Osteocyte (in vitro differentiated cells): ENCODE results near the gene KCNH5. TPM values are rescaled to one million over a fixed set of nuclear protein-coding genes. Genes with fewer than 3 reads are reported as not detected.

Source experiments
- DNase-seq: peaks from one replicate; pipeline ENCODE4 v3.0.0; 2021; ENCODE audit warnings: mixed read lengths; ENCODE audit not compliant: unreplicated experiment; ENCODE audit errors: extremely low spot score
- H3K27ac Mint-ChIP-seq: one replicate; pipeline ENCODE4 v1.8.0; 2021; ENCODE audit warnings: mild to moderate bottlenecking, mixed read lengths; ENCODE audit not compliant: unreplicated experiment
- H3K27me3 Mint-ChIP-seq: one replicate; pipeline ENCODE4 v1.8.0; 2021; ENCODE audit warnings: mixed read lengths; ENCODE audit not compliant: unreplicated experiment
- H3K36me3 Mint-ChIP-seq: one replicate; pipeline ENCODE4 v1.8.0; 2021; ENCODE audit warnings: mixed read lengths; ENCODE audit not compliant: unreplicated experiment
- H3K4me1 Mint-ChIP-seq: one replicate; pipeline ENCODE4 v1.8.0; 2021; ENCODE audit warnings: mixed read lengths; ENCODE audit not compliant: unreplicated experiment
- H3K4me3 Mint-ChIP-seq: one replicate; pipeline ENCODE4 v1.8.0; 2021; ENCODE audit warnings: mild to moderate bottlenecking, moderate library complexity, mixed read lengths; ENCODE audit not compliant: unreplicated experiment
- H3K9me3 Mint-ChIP-seq: one replicate; pipeline ENCODE4 v1.8.0; 2021; ENCODE audit warnings: mixed read lengths; ENCODE audit not compliant: unreplicated experiment
- total RNA-seq: library from RNA; stranded (reverse); gene quantifications from 2 replicates; pipeline ENCODE4 v1.2.1, GENCODE V29; 2021
- TF ChIP-seq, protein P1 (sequence below): fragments of 200-600 bp; sonication (generic); IDR thresholded peaks from 2 replicates; pipeline ENCODE4 v1.5.0; 2021; ENCODE audit warnings: antibody characterized with exemption, mild to moderate bottlenecking, moderate library complexity

The KCNH5 gene
- total RNA-seq, 1 donor from 2014 or later = not detected

DNA sequence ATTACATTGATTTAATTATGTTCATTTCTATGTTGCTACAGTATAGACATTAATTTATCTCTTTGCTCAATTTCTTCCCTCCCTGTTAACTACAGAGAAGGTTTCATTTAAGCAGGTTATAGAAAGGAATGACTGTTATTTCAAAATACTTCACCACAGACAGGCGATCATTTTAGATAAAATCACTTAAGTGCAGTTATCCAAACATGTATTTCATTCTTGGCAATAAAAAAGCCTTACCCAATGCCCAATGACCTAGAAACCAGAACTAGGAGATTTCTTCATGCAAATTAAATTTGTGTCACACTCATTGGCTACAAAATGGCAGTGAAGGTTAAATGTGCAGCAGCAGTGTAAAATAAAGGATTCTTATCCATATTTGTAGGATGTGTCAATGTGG is 266.4 kb downstream of the KCNH5 start:
- Mint-ChIP-seq H3K27ac (no peak overlapping the region), H3K27me3 (no peaks in the 10 kb centered on the region), H3K4me1 (no peaks in the 10 kb centered on the region), H3K36me3 (no peaks in the 10 kb centered on the region), H3K9me3 (peaks cover 10% of the 10 kb centered on the region), H3K4me3 (no peak overlapping the region)
- TF ChIP-seq, protein P1, sequence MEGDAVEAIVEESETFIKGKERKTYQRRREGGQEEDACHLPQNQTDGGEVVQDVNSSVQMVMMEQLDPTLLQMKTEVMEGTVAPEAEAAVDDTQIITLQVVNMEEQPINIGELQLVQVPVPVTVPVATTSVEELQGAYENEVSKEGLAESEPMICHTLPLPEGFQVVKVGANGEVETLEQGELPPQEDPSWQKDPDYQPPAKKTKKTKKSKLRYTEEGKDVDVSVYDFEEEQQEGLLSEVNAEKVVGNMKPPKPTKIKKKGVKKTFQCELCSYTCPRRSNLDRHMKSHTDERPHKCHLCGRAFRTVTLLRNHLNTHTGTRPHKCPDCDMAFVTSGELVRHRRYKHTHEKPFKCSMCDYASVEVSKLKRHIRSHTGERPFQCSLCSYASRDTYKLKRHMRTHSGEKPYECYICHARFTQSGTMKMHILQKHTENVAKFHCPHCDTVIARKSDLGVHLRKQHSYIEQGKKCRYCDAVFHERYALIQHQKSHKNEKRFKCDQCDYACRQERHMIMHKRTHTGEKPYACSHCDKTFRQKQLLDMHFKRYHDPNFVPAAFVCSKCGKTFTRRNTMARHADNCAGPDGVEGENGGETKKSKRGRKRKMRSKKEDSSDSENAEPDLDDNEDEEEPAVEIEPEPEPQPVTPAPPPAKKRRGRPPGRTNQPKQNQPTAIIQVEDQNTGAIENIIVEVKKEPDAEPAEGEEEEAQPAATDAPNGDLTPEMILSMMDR = no peak
- DNase-seq = no peak

GRCh38 chr14:62778310-62778709 is 266.9 kb downstream of the KCNH5 start:
- H3K9me3 Mint-ChIP-seq = peaks cover 10% of the 10 kb centered on the region
- DNase-seq = no peak

DNA sequence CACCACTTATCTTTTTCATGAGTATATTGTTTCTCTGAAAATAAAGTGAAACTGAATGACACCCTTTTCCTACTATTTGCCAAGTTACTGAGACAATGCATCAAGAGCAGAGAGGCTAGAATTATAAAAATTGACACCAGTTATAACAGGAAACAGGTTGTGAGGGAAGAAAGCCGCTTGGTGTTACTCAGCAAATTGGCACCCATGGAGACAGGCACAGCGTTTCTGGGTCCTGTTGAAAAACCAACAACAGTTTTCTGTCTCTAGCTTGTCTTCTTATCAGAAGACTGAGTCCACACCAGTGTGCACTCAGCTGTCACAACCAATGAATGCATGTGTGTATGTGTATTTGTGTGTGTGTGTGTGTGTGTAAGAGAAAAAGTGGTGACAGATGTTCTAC is 267.7 kb downstream of the KCNH5 start:
- TF ChIP-seq, protein P1 = no peak
- H3K4me1 Mint-ChIP-seq = no peaks in the 10 kb centered on the region
- peaks cover 10% of the 10 kb centered on the region for H3K9me3 Mint-ChIP-seq
- no peaks in the 10 kb centered on the region for H3K27me3 Mint-ChIP-seq
- H3K36me3 Mint-ChIP-seq = no peaks in the 10 kb centered on the region
- H3K4me3 Mint-ChIP-seq = no peak overlapping the region
- H3K27ac Mint-ChIP-seq = no peak overlapping the region
- no peak for DNase-seq

More at GRCh38 chr14:62778310-62778709, 266.9 kb downstream of the KCNH5 start:
- Mint-ChIP-seq H3K36me3 (no peaks in the 10 kb centered on the region), H3K4me1 (no peaks in the 10 kb centered on the region), H3K27me3 (no peaks in the 10 kb centered on the region), H3K4me3 (no peak overlapping the region), H3K27ac (no peak overlapping the region)
- TF ChIP-seq, protein P1 = no peak

GRCh38 chr14:62776300-62776699 is 269.0 kb downstream of the KCNH5 start:
- H3K4me1 Mint-ChIP-seq = no peaks in the 10 kb centered on the region
- H3K9me3 Mint-ChIP-seq = peaks cover 10% of the 10 kb centered on the region

GRCh38 chr14:62768753-62769152 is 276.5 kb downstream of the KCNH5 start:
- Mint-ChIP-seq H3K27ac (no peak overlapping the region), H3K4me1 (no peaks in the 10 kb centered on the region), H3K27me3 (no peaks in the 10 kb centered on the region), H3K36me3 (no peaks in the 10 kb centered on the region), H3K9me3 (no peaks in the 10 kb centered on the region), H3K4me3 (no peak overlapping the region)
- TF ChIP-seq, protein P1 = no peak
- no peak for DNase-seq

More at GRCh38 chr14:62776300-62776699, 269.0 kb downstream of the KCNH5 start:
- DNase-seq = no peak
- Mint-ChIP-seq H3K27ac (no peak overlapping the region), H3K4me3 (no peak overlapping the region), H3K27me3 (no peaks in the 10 kb centered on the region), H3K36me3 (no peaks in the 10 kb centered on the region)
- TF ChIP-seq, protein P1 = no peak
